Upper lobe of left lung (tissue), 6 donors: ENCODE results near the gene LCA5L. TPM values are rescaled to one million over a fixed set of nuclear protein-coding genes. Genes with fewer than 3 reads are reported as not detected.
"Not testable (repeated sequence)": the region's sequence is repeated elsewhere in the genome, so short reads cannot be mapped to it uniquely, and the experiment has no call there.

Experiments
- ATAC-seq, 2 donors: fragments of 200-7000 bp; cut with Tn5 transposase; one replicate each; pipeline ENCODE4 v1.9.1; 2022; ENCODE audit warnings: mild to moderate bottlenecking in 2 of 2, moderate library complexity in 2 of 2; ENCODE audit not compliant: low FRiP score in 2 of 2
- DNase-seq, 2 donors: peaks; one replicate each; pipeline ENCODE4 v3.0.0-alpha.2; 2019 to 2020
- H3K27ac ChIP-seq, 4 donors: fragments of 200-600 bp; sonication (generic); one replicate each; pipeline ENCODE4 v1.5.1; 2016 to 2019
- H3K27me3 ChIP-seq, 4 donors: fragments of 200-600 bp; sonication (generic); one replicate each; pipeline ENCODE4 v1.5.1; 2017 to 2019
- H3K36me3 ChIP-seq, 4 donors: fragments of 200-600 bp; sonication (generic); one replicate each; pipeline ENCODE4 v1.5.1; 2016 to 2019
- H3K4me1 ChIP-seq, 4 donors: fragments of 200-600 bp; sonication (generic); one replicate each; pipeline ENCODE4 v1.5.1; 2018 to 2019
- H3K4me3 ChIP-seq, 4 donors: fragments of 200-600 bp; sonication (generic); one replicate each; pipeline ENCODE4 v1.5.1; 2017 to 2019; ENCODE audit warnings: mild to moderate bottlenecking in 2 of 4, moderate library complexity in 1 of 4
- H3K9me3 ChIP-seq, 4 donors: fragments of 200-600 bp; sonication (generic); one replicate each; pipeline ENCODE4 v1.5.1; 2018 to 2019
- CTCF ChIP-seq, 6 experiments: fragments of 450-650 bp in 4 of 6; fragments of 200-600 bp in 2 of 6; sonication (generic) in 2 of 6; IDR thresholded peaks; one replicate each; pipeline ENCODE4 v1.5.1; 2016 to 2019; ENCODE audit warnings: antibody characterized with exemption in 6 of 6
- EP300 ChIP-seq, 4 donors: sonication (generic); formaldehyde crosslinking; IDR thresholded peaks; one replicate each; pipeline ENCODE4 v1.5.1; 2017; ENCODE audit warnings: antibody characterized with exemption in 4 of 4, control low read depth in 2 of 4
- POLR2A ChIP-seq, 4 donors: fragments of 450-650 bp; IDR thresholded peaks; one replicate each; pipeline ENCODE4 v1.5.1; 2016 to 2017; ENCODE audit warnings: antibody characterized with exemption in 4 of 4, mild to moderate bottlenecking in 2 of 4
- POLR2AphosphoS5 ChIP-seq, 2 donors: sonication (generic); formaldehyde crosslinking; IDR thresholded peaks; one replicate each; pipeline ENCODE4 v1.5.1; 2017; ENCODE audit warnings: antibody characterized with exemption in 2 of 2
- WGBS, 2 donors: methylation state at CpG; one replicate each; pipeline ENCODE4 v1.1.5; 2017 to 2018; 5-methylcytosine and 5-hydroxymethylcytosine counted together
- total RNA-seq, 6 donors: library from RNA; depleted of rRNA in 4 of 6; stranded (reverse); fragments of >200 nt in 4 of 6; gene quantifications; one replicate each; pipeline versions ENCODE4 v1.1.0 to v1.2.1, GENCODE V29; 2016 to 2021
- donor health status: DM: no; HTN: no; CAD: no; lungs with moderate emphysema.
- donor health status: DM: no; HTN: yes; CAD: no; lungs with severe emphysema.

Gene LCA5L
- total RNA-seq, 6 donors from 2014 or later = 1.9 to 16.6 (median 2.5) TPM; not detected in 1

DNA sequence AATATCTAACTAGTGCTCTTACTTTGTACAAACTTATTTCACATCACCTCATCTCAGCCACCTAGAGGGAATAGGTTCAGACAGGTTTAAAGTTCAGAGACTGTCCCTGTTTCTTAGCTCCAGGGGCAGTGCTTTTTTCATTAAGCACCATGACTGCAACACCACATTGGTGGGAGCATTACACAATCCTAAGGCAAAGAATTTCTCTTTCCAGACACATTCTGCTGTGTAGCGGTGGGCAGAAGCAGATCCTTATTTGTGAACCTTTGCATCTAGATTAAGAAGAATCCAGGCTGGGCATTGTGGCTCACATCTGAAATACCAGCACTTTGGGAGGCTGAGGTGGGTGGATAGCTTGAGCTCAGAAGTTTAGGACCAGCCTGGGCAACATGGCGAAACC lies 16.1 kb downstream of the LCA5L start:
- no peak overlapping the region for H3K27ac ChIP-seq
- H3K27me3 ChIP-seq = no peaks in the 10 kb centered on the region
- H3K9me3 ChIP-seq = no peaks in the 10 kb centered on the region
- DNase-seq (no peak), ATAC-seq (no peak)
- 69 to 87% methylated on average over 2 of the region's 2 CpGs for WGBS, 2 donors
- H3K36me3 ChIP-seq = no peaks in the 10 kb centered on the region
- no peak overlapping the region for H3K4me3 ChIP-seq
- no peaks in the 10 kb centered on the region for H3K4me1 ChIP-seq
- TF ChIP-seq CTCF (IDR thresholded peaks at IDR 0.05) (no peak), POLR2A (IDR thresholded peaks at IDR 0.05) (no peak), POLR2AphosphoS5 (IDR thresholded peaks at IDR 0.05) (no peak), EP300 (IDR thresholded peaks at IDR 0.05) (no peak)

- TF ChIP-seq POLR2AphosphoS5 (IDR thresholded peaks at IDR 0.05) (no peak), CTCF (IDR thresholded peaks at IDR 0.05) (no peak), EP300 (IDR thresholded peaks at IDR 0.05) (no peak)
- Histone ChIP-seq H3K27ac (no peak overlapping the region), H3K4me1 (no peaks in the 10 kb centered on the region), H3K27me3 (no peaks in the 10 kb centered on the region), H3K4me3 (no peak overlapping the region), H3K36me3 (no peaks in the 10 kb centered on the region), H3K9me3 (no peaks in the 10 kb centered on the region)
- DNase-seq (no peak), ATAC-seq (no peak)
- WGBS, 2 donors = 72 to 82% methylated on average over 5 of the region's 5 CpGs
These were observed 22.9 kb downstream of the LCA5L start for GRCh38 chr21:39422527-39423241.

DNA sequence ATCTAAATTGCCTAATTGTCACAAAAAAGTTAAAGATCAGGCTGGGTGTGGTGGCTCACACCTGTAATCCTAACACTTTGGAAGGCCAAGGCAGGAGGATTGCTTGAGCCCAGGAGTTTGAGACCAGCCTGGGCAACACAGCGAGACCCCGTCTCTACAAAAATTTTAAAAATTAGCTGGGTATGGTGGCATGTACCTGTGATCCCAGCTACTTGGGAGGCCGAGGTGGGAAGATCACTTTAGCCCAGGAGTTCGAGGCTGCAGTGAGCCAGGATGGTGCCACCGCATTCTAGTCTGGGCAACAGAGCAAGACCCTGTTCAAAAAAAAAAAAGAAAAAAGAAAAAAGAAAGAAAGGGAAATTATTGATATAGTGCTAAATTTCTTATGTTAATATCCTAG lies 26.4 kb downstream of the LCA5L start:
- not testable (repeated sequence) for DNase-seq, H3K36me3 ChIP-seq, H3K4me1 ChIP-seq, ATAC-seq, H3K9me3 ChIP-seq, H3K4me3 ChIP-seq, H3K27me3 ChIP-seq, H3K27ac ChIP-seq
- 97 to 99% methylated on average over 5 of the region's 5 CpGs for WGBS, 2 donors

GRCh38 chr21:39406065-39406464 lies 39.5 kb downstream of the LCA5L start:
- no peak for ATAC-seq
- DNase-seq = no peak
- Histone ChIP-seq H3K27ac (no peak overlapping the region), H3K4me1 (no peaks in the 10 kb centered on the region), H3K9me3 (peaks cover 0 to 5% (median 1%) of the 10 kb centered on the region in 4 donors), H3K36me3 (peaks cover 0 to 31% (median 8%) of the 10 kb centered on the region in 4 donors), H3K27me3 (no peaks in the 10 kb centered on the region), H3K4me3 (no peak overlapping the region)
- TF ChIP-seq EP300 (IDR thresholded peaks at IDR 0.05) = no peak
- TF ChIP-seq POLR2A (IDR thresholded peaks at IDR 0.05) = no peak
- no peak for TF ChIP-seq POLR2AphosphoS5 (IDR thresholded peaks at IDR 0.05)
- no peak for TF ChIP-seq CTCF (IDR thresholded peaks at IDR 0.05)
- WGBS, 2 donors = 93 to 96% methylated on average over 2 of the region's 2 CpGs

GRCh38 chr21:39400173-39400572 lies 45.4 kb downstream of the LCA5L start:
- Histone ChIP-seq H3K9me3 (no peaks in the 10 kb centered on the region), H3K36me3 (peaks cover 0 to 33% (median 9%) of the 10 kb centered on the region in 4 donors), H3K27me3 (no peaks in the 10 kb centered on the region), H3K4me3 (no peak overlapping the region), H3K27ac (no peak overlapping the region), H3K4me1 (no peaks in the 10 kb centered on the region)
- DNase-seq (no peak), ATAC-seq (no peak)
- no peak for TF ChIP-seq EP300 (IDR thresholded peaks at IDR 0.05)
- TF ChIP-seq CTCF (IDR thresholded peaks at IDR 0.05) = no peak
- TF ChIP-seq POLR2A (IDR thresholded peaks at IDR 0.05) = no peak
- TF ChIP-seq POLR2AphosphoS5 (IDR thresholded peaks at IDR 0.05) = no peak
- 86 to 87% methylated on average over 8 of the region's 8 CpGs for WGBS, 2 donors
